Right lobe of liver (tissue), 4 donors: ENCODE results near the gene HSPB6.

Experiments
- CTCF ChIP-seq, 4 donors: fragments of 200-600 bp in 3 of 4; fragments of 450-650 bp in 1 of 4; IDR thresholded peaks; one replicate each; pipeline versions ENCODE4 v1.5.1 to v1.8.0; 2016 to 2022; ENCODE audit warnings: antibody characterized with exemption in 4 of 4, mild to moderate bottlenecking in 2 of 4
- POLR2A ChIP-seq: fragments of 450-650 bp; IDR thresholded peaks from one replicate; pipeline ENCODE4 v1.6.1; 2017; ENCODE audit warnings: antibody characterized with exemption, mild to moderate bottlenecking
- donor health status: DM: no; HTN: no; CAD: no.
- donor health status: DM: no; HTN: no; CAD: no.
- donor health status: DM: no; HTN: yes; CAD: no.

GRCh38 chr19:35766571-35767104 is 9.8 kb upstream of the HSPB6 start:
- TF ChIP-seq CTCF (IDR thresholded peaks at IDR 0.05) (no peak), POLR2A (no peak)
